CD8-positive, alpha-beta memory T cell (primary cell): ENCODE data around the gene TMEM231. TPM values are rescaled to one million over a fixed set of nuclear protein-coding genes. Genes with fewer than 3 reads are reported as not detected.

Experiments
- CTCF ChIA-PET: fragments of 350-600 bp; sonication (Branson Sonifier 250); formaldehyde crosslinking; loops from one replicate; lab custom pipeline; 2021; ENCODE audit warnings: antibody characterized with exemption; lab: Charles Lee
- POLR2A ChIA-PET: fragments of 350-600 bp; sonication (Branson Sonifier 250); formaldehyde crosslinking; loops from one replicate; lab custom pipeline; 2021; ENCODE audit warnings: antibody characterized with exemption; lab: Charles Lee
- DNase-seq, 5 donors: peaks; one replicate each; pipeline versions ENCODE4 v3.0.0 to v3.0.0-alpha.2; 2020 to 2022; ENCODE audit warnings: mixed read lengths in 1 of 5
- H3K27ac ChIP-seq: one replicate; pipeline ENCODE4 v1.7.0; 2013; ENCODE audit warnings: low read depth, mild to moderate bottlenecking, low read length, moderate library complexity
- H3K27me3 ChIP-seq: 2 replicates; pipeline ENCODE4 v1.7.0; 2013; ENCODE audit warnings: low read length, mild to moderate bottlenecking; ENCODE audit not compliant: insufficient read depth, poor library complexity, severe bottlenecking
- H3K36me3 ChIP-seq: 2 replicates; pipeline ENCODE4 v1.7.0; 2013; ENCODE audit warnings: mild to moderate bottlenecking, low read length, moderate library complexity; ENCODE audit not compliant: insufficient read depth
- H3K4me1 ChIP-seq: 2 replicates; pipeline ENCODE4 v1.7.0; 2013; ENCODE audit warnings: mild to moderate bottlenecking, low read length, moderate library complexity; ENCODE audit not compliant: insufficient read depth
- H3K4me3 ChIP-seq: 2 replicates; pipeline ENCODE4 v1.7.0; 2013; ENCODE audit warnings: mild to moderate bottlenecking, low read length
- H3K9me3 ChIP-seq: 2 replicates; pipeline ENCODE4 v1.7.0; 2013; ENCODE audit warnings: mild to moderate bottlenecking, low read length
- H3K27ac Mint-ChIP-seq, 8 donors: one replicate each; pipeline ENCODE4 v1.8.0; 2020 to 2021; ENCODE audit warnings: mixed read lengths in 8 of 8, mild to moderate bottlenecking in 6 of 8, inconsistent platforms in 3 of 8, moderate library complexity in 3 of 8
- H3K27me3 Mint-ChIP-seq, 2 donors: one replicate each; pipeline ENCODE4 v1.8.0; 2020 to 2021; ENCODE audit warnings: mixed read lengths in 2 of 2, mild to moderate bottlenecking in 1 of 2, moderate library complexity in 1 of 2
- H3K36me3 Mint-ChIP-seq, 3 donors: one replicate each; pipeline ENCODE4 v1.8.0; 2020 to 2021; ENCODE audit warnings: mixed read lengths in 3 of 3, inconsistent platforms in 1 of 3, mild to moderate bottlenecking in 1 of 3
- H3K4me1 Mint-ChIP-seq, 3 donors: one replicate each; pipeline ENCODE4 v1.8.0; 2020 to 2021; ENCODE audit warnings: mixed read lengths in 3 of 3, inconsistent platforms in 1 of 3, mild to moderate bottlenecking in 1 of 3
- H3K4me3 Mint-ChIP-seq, 7 donors: one replicate each; pipeline ENCODE4 v1.8.0; 2020 to 2021; ENCODE audit warnings: mixed read lengths in 7 of 7, mild to moderate bottlenecking in 6 of 7, moderate library complexity in 4 of 7, inconsistent platforms in 2 of 7
- H3K9me3 Mint-ChIP-seq, 5 donors: one replicate each; pipeline ENCODE4 v1.8.0; 2020 to 2022; ENCODE audit warnings: mixed read lengths in 5 of 5, mild to moderate bottlenecking in 3 of 5, moderate library complexity in 2 of 5, inconsistent platforms in 1 of 5
- polyA plus RNA-seq: library from polyadenylated mRNA; unstranded; fragments of 300-500 nt; fragmentation: Illumina TruSeq; gene quantifications from one replicate; pipeline ENCODE4 v1.2.3, GENCODE V29; 2021
- total RNA-seq, 2 experiments: library from RNA; stranded (reverse); gene quantifications; one replicate each; pipeline ENCODE4 v1.2.3, GENCODE V29; 2021

TMEM231 gene
- total and polyA plus RNA-seq, 3 experiments from 2014 or later, result 3.4 to 5.4 (median 5.3) TPM

DNA sequence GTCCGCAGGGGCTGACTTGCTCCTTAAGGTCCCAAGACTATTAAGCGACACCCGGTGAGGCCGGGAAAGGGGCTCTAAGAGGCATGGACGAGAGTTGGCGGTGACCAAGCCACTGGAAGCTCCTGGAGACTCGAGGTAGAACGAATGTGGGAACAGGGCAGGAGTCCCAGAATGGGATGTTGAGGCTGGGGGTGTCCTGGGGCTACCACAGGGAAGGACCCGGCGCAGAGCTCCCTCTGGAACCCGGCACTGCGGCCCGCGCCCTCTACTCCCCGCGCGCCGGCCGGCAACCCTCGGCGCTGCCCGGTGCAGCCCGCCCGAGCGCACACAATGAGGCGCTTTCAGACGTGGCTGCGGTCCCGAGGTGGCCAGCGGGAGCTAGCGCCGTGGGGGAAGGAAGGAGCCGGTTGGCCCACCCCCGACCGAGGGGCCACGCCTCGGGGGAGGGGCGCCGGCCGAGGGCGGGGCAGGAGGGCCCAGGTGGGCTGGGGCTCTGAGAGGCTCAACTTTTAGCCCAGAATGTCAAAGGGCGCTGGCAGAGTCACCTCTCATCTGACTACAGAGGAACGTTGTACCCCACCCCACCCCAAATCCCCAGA, 60.9 kb downstream of the TMEM231 start, which contains the start of gene CHST6:
TSS of gene CHST6 (minus strand) at position 366 of the 599 bp plus-strand sequence. CDS start 15,613 bp downstream, outside the sequence.
- peak in 1 of 5 donors; percentile 6 for DNase-seq
- H3K36me3 ChIP-seq, result no peaks in the 10 kb centered on the region
- no peak within 1 kb of the TSS for H3K27ac ChIP-seq
- peaks cover 11% of the 10 kb centered on the region for H3K27me3 ChIP-seq
- Mint-ChIP-seq H3K27ac (peak within 1 kb of the TSS in 1 of 8 donors; percentile 53), H3K27me3 (peaks cover 18 to 28% of the 10 kb centered on the region in 2 donors), H3K9me3 (no peaks in the 10 kb centered on the region), H3K36me3 (no peaks in the 10 kb centered on the region), H3K4me3 (peak within 1 kb of the TSS in 6 of 7 donors; percentile 62 to 73 (median 70)), H3K4me1 (peaks cover 7 to 9% (median 8%) of the 10 kb centered on the region in 3 donors)
- no peak within 1 kb of the TSS for H3K4me3 ChIP-seq
- H3K4me1 ChIP-seq, result peaks cover 6% of the 10 kb centered on the region
- CTCF ChIA-PET, result interaction anchor here (1.8 kb wide), 1 partner anchor 30 kb away, joined by 5 read pairs; no protein-coding TSS in a partner anchor
- POLR2A ChIA-PET, result interaction anchor here (0.6 kb wide), 1 partner anchor 15 kb away, joined by 8 read pairs; no protein-coding TSS in a partner anchor
- H3K9me3 ChIP-seq, result no peaks in the 10 kb centered on the region

- peaks cover 6% of the 10 kb centered on the region for H3K4me1 ChIP-seq
- ChIA-PET CTCF (interaction anchor here (1.8 kb wide), 1 partner anchor 29 kb away, joined by 5 read pairs; no protein-coding TSS in a partner anchor), POLR2A (interaction anchor here (0.6 kb wide), 1 partner anchor 14 kb away, joined by 8 read pairs; no protein-coding TSS in a partner anchor)
- Mint-ChIP-seq H3K4me1 (peaks cover 7 to 9% (median 8%) of the 10 kb centered on the region in 3 donors), H3K9me3 (no peaks in the 10 kb centered on the region), H3K36me3 (no peaks in the 10 kb centered on the region), H3K27ac (peak overlapping the region in 1 of 8 donors; percentile 53), H3K27me3 (peaks cover 16 to 26% of the 10 kb centered on the region in 2 donors), H3K4me3 (peak overlapping the region in 6 of 7 donors; percentile 62 to 73 (median 70))
- H3K4me3 ChIP-seq, result no peak overlapping the region
- DNase-seq, result no peak
- peaks cover 11% of the 10 kb centered on the region for H3K27me3 ChIP-seq
- H3K27ac ChIP-seq, result no peak overlapping the region
- no peaks in the 10 kb centered on the region for H3K9me3 ChIP-seq
- no peaks in the 10 kb centered on the region for H3K36me3 ChIP-seq
These were observed 61.4 kb downstream of the TMEM231 start for GRCh38 chr16:75494661-75495075.

DNA sequence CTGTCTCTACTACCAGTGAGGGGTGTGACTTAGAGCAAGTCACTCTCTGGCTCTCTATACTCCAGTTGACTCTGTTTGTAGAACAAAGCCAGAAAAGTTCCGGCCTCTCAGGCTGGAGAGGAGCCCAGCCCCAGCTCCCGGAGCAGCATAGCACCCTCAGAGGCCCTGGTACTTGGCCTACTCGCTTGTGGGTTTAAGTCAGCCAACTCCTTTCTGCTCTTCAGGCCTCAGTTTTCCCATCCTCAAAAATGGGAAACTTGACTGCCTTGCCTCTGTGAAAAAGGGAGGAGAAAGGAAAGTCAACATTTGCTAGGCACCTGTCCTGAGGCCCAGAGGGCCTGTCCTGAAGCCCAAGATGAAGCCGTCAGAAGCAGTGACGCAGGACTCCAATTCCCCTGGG, 61.9 kb downstream of the TMEM231 start:
- Mint-ChIP-seq H3K9me3 (no peaks in the 10 kb centered on the region), H3K27ac (no peak overlapping the region), H3K27me3 (peaks cover 16 to 29% of the 10 kb centered on the region in 2 donors), H3K4me3 (peak overlapping the region in 6 of 7 donors; percentile 51 to 73 (median 70)), H3K4me1 (peaks cover 7 to 9% (median 8%) of the 10 kb centered on the region in 3 donors), H3K36me3 (no peaks in the 10 kb centered on the region)
- Histone ChIP-seq H3K36me3 (no peaks in the 10 kb centered on the region), H3K27ac (no peak overlapping the region), H3K9me3 (no peaks in the 10 kb centered on the region), H3K4me1 (peaks cover 6% of the 10 kb centered on the region), H3K27me3 (peaks cover 11% of the 10 kb centered on the region), H3K4me3 (no peak overlapping the region)
- no peak for DNase-seq
- CTCF ChIA-PET, result interaction anchor here (1.8 kb wide), 1 partner anchor 29 kb away, joined by 5 read pairs; no protein-coding TSS in a partner anchor
- POLR2A ChIA-PET, result no interaction called here

GRCh38 chr16:75491876-75492275, 64.2 kb downstream of the TMEM231 start:
- H3K4me3 Mint-ChIP-seq, result no peak overlapping the region
- Histone ChIP-seq H3K27me3 (peaks cover 15% of the 10 kb centered on the region), H3K4me1 (peaks cover 6% of the 10 kb centered on the region), H3K9me3 (no peaks in the 10 kb centered on the region), H3K36me3 (no peaks in the 10 kb centered on the region), H3K4me3 (no peak overlapping the region), H3K27ac (no peak overlapping the region)
- peaks cover 21 to 42% of the 10 kb centered on the region in 2 donors for H3K27me3 Mint-ChIP-seq
- H3K27ac Mint-ChIP-seq, result no peak overlapping the region
- POLR2A ChIA-PET, result no interaction called here
- H3K36me3 Mint-ChIP-seq, result no peaks in the 10 kb centered on the region
- H3K4me1 Mint-ChIP-seq, result peaks cover 7 to 9% (median 8%) of the 10 kb centered on the region in 3 donors
- CTCF ChIA-PET, result interaction anchor here (1.2 to 1.4 kb wide), 2 partner anchors 20 to 27 kb away, joined by 3 read pairs; partner anchors contain the start of gene TMEM170A
- H3K9me3 Mint-ChIP-seq, result no peaks in the 10 kb centered on the region
- DNase-seq, result no peak

- Mint-ChIP-seq H3K4me3 (no peak overlapping the region), H3K36me3 (no peaks in the 10 kb centered on the region), H3K27me3 (peaks cover 16 to 36% of the 10 kb centered on the region in 2 donors), H3K9me3 (no peaks in the 10 kb centered on the region), H3K27ac (no peak overlapping the region), H3K4me1 (no peaks in the 10 kb centered on the region)
- ChIA-PET CTCF (interaction anchor here (1.9 kb wide), 1 partner anchor 23 kb away, joined by 6 read pairs; the partner anchor contains the start of gene TMEM170A), POLR2A (interaction anchor here (0.6 kb wide), 1 partner anchor 12 kb away, joined by 5 read pairs; no protein-coding TSS in a partner anchor)
- no peaks in the 10 kb centered on the region for H3K9me3 ChIP-seq
- H3K27me3 ChIP-seq, result peaks cover 4% of the 10 kb centered on the region
- no peaks in the 10 kb centered on the region for H3K36me3 ChIP-seq
- no peaks in the 10 kb centered on the region for H3K4me1 ChIP-seq
- no peak overlapping the region for H3K27ac ChIP-seq
- DNase-seq, result no peak
- H3K4me3 ChIP-seq, result no peak overlapping the region
These were observed 67.7 kb downstream of the TMEM231 start for GRCh38 chr16:75488322-75488721.

Other genes with a start within 250 kb of the TMEM231 start
- 10 to 100 TPM; 34.2 to 39.1 TPM for gene CFDP1, start 122.7 kb downstream of the TMEM231 start, total RNA-seq
- gene CFDP1, start 122.7 kb downstream of the TMEM231 start, polyA plus RNA-seq, result 33.8 TPM
- 10 to 100 TPM; 40.9 to 41.8 TPM for gene TMEM170A, start 91.6 kb downstream of the TMEM231 start, total RNA-seq
- gene TMEM170A, start 91.6 kb downstream of the TMEM231 start, polyA plus RNA-seq, result 41.7 TPM
- gene CHST6, start 60.8 kb downstream of the TMEM231 start, total RNA-seq, result under 1 TPM; 0.04 to 0.11 TPM
- gene CHST6, start 60.8 kb downstream of the TMEM231 start, polyA plus RNA-seq, result not detected
- gene CHST5, start 20.1 kb downstream of the TMEM231 start, total RNA-seq, result not detected
- gene CHST5, start 20.1 kb downstream of the TMEM231 start, polyA plus RNA-seq, result not detected
- gene GABARAPL2, start 10.1 kb upstream of the TMEM231 start, total RNA-seq, result 10 to 100 TPM; 61.7 to 66.2 TPM
- 331 TPM for gene GABARAPL2, start 10.1 kb upstream of the TMEM231 start, polyA plus RNA-seq
- 10 to 100 TPM; 57.9 to 59.8 TPM for gene ADAT1, start 67.0 kb upstream of the TMEM231 start, total RNA-seq
- gene ADAT1, start 67.0 kb upstream of the TMEM231 start, polyA plus RNA-seq, result 70.5 TPM
- gene KARS1, start 91.4 kb upstream of the TMEM231 start, total RNA-seq, result 100 to 1,000 TPM; 291 to 307 TPM
- gene KARS1, start 91.4 kb upstream of the TMEM231 start, polyA plus RNA-seq, result 258 TPM
- 10 to 100 TPM; 90.6 to 91.0 TPM for gene TERF2IP, start 91.5 kb upstream of the TMEM231 start, total RNA-seq
- gene TERF2IP, start 91.5 kb upstream of the TMEM231 start, polyA plus RNA-seq, result 209 TPM
- not detected for gene CPHXL2, start 120.8 kb upstream of the TMEM231 start, total RNA-seq
- not detected for gene CPHXL2, start 120.8 kb upstream of the TMEM231 start, polyA plus RNA-seq
- gene DUXB, start 145.2 kb upstream of the TMEM231 start, total RNA-seq, result not detected
- not detected for gene DUXB, start 145.2 kb upstream of the TMEM231 start, polyA plus RNA-seq
- gene CPHXL, start 170.2 kb upstream of the TMEM231 start, total RNA-seq, result not detected
- gene CPHXL, start 170.2 kb upstream of the TMEM231 start, polyA plus RNA-seq, result not detected